ENCODE results near the gene ZNF217. TPM values are rescaled to one million over a fixed set of nuclear protein-coding genes. Genes with fewer than 3 reads are reported as not detected.

ZNF217 gene
- polyA plus RNA-seq, 1 donor from 2014 or later = 1.9 TPM

DNA sequence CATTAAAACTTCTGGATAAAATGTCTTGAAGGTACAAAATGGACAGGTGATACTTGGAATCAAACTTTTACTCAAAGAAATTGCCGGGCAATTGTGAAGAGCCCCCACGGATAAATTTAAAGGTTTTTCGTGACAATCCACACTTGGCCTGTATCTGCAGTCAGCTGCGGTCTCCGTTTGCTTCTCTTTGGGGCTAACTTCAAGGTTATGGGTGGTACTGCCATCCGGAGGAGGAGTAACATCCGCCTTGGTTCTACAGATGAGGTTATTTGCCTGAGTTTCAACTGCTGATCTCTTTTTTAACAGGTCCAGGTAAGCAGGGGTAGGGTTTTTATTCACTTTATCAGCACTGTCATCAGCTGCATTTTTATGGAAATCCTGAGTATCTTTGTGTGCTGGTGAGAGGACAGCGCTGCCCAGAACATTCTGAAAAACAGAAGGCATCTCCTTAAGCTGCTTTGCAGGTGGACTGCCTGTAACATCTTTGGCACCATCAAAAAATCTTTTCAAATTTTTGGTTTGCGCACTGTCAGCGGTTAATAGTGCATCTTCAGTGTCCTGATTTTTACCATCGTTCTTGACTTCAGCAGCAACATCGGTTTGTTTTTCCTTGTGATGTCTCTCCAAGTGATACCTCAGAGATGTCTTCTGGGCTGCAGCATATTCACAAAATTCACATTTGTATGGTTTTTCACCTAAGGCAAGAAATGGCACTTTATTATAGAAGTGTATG, 16.9 kb downstream of the ZNF217 start:
- no peaks in the 10 kb centered on the region for H4K20me1 ChIP-seq (ENCODE audit: insufficient read depth)
- H3K4me2 ChIP-seq (ENCODE audit: low read length) = no peak overlapping the region
- H3K79me2 ChIP-seq (replicated peaks; ENCODE audit: insufficient read depth, low read length) = peaks cover 30% of the 10 kb centered on the region
- H2AFZ ChIP-seq (ENCODE audit: low read depth, low read length) = no peak overlapping the region
- H3K9ac ChIP-seq (ENCODE audit: low read length) = no peak overlapping the region
- no peaks in the 10 kb centered on the region for H3K9me2 ChIP-seq (ENCODE audit: insufficient read depth, low read length)
- TF ChIP-seq POLR2AphosphoS5 (IDR thresholded peaks at IDR 0.05) = no peak
- no peak for TF ChIP-seq SMC3 (conservative IDR thresholded peaks at IDR 0.05; ENCODE audit: poor library complexity)
- TF ChIP-seq, protein P1, sequence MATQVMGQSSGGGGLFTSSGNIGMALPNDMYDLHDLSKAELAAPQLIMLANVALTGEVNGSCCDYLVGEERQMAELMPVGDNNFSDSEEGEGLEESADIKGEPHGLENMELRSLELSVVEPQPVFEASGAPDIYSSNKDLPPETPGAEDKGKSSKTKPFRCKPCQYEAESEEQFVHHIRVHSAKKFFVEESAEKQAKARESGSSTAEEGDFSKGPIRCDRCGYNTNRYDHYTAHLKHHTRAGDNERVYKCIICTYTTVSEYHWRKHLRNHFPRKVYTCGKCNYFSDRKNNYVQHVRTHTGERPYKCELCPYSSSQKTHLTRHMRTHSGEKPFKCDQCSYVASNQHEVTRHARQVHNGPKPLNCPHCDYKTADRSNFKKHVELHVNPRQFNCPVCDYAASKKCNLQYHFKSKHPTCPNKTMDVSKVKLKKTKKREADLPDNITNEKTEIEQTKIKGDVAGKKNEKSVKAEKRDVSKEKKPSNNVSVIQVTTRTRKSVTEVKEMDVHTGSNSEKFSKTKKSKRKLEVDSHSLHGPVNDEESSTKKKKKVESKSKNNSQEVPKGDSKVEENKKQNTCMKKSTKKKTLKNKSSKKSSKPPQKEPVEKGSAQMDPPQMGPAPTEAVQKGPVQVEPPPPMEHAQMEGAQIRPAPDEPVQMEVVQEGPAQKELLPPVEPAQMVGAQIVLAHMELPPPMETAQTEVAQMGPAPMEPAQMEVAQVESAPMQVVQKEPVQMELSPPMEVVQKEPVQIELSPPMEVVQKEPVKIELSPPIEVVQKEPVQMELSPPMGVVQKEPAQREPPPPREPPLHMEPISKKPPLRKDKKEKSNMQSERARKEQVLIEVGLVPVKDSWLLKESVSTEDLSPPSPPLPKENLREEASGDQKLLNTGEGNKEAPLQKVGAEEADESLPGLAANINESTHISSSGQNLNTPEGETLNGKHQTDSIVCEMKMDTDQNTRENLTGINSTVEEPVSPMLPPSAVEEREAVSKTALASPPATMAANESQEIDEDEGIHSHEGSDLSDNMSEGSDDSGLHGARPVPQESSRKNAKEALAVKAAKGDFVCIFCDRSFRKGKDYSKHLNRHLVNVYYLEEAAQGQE (IDR thresholded peaks at IDR 0.05; ENCODE audit: borderline replicate concordance) = no peak
- TF ChIP-seq, protein P2, sequence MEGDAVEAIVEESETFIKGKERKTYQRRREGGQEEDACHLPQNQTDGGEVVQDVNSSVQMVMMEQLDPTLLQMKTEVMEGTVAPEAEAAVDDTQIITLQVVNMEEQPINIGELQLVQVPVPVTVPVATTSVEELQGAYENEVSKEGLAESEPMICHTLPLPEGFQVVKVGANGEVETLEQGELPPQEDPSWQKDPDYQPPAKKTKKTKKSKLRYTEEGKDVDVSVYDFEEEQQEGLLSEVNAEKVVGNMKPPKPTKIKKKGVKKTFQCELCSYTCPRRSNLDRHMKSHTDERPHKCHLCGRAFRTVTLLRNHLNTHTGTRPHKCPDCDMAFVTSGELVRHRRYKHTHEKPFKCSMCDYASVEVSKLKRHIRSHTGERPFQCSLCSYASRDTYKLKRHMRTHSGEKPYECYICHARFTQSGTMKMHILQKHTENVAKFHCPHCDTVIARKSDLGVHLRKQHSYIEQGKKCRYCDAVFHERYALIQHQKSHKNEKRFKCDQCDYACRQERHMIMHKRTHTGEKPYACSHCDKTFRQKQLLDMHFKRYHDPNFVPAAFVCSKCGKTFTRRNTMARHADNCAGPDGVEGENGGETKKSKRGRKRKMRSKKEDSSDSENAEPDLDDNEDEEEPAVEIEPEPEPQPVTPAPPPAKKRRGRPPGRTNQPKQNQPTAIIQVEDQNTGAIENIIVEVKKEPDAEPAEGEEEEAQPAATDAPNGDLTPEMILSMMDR (IDR thresholded peaks at IDR 0.05; ENCODE audit: poor library complexity, severe bottlenecking) = no peak
- no peak for TF ChIP-seq EP300 (conservative IDR thresholded peaks at IDR 0.05; ENCODE audit: poor library complexity, severe bottlenecking)
- no peak for TF ChIP-seq RAD21 (conservative IDR thresholded peaks at IDR 0.05)
- TF ChIP-seq MXI1 (conservative IDR thresholded peaks at IDR 0.05; ENCODE audit: poor library complexity, severe bottlenecking) = no peak
- no peak for TF ChIP-seq TAF1 (IDR thresholded peaks at IDR 0.05; ENCODE audit: low read depth)
- TF ChIP-seq EZH2 (IDR thresholded peaks at IDR 0.05; ENCODE audit: borderline replicate concordance, insufficient read depth, low read length, poor library complexity, severe bottlenecking) = no peak
- H3K27me3 ChIP-seq (ENCODE audit: insufficient read depth, low read depth, low read length) = no peaks in the 10 kb centered on the region
- H3K27ac ChIP-seq (ENCODE audit: low read length) = no peak overlapping the region
- H3F3A ChIP-seq (ENCODE audit: insufficient read depth, low read length, poor library complexity, severe bottlenecking) = no peaks in the 10 kb centered on the region
- H3K9me3 ChIP-seq (ENCODE audit: low read length) = no peaks in the 10 kb centered on the region
- no peak overlapping the region for H3K4me3 ChIP-seq (ENCODE audit: low read length)
- H3K36me3 ChIP-seq (ENCODE audit: insufficient read depth, low read length) = peaks cover 5% of the 10 kb centered on the region

DNA sequence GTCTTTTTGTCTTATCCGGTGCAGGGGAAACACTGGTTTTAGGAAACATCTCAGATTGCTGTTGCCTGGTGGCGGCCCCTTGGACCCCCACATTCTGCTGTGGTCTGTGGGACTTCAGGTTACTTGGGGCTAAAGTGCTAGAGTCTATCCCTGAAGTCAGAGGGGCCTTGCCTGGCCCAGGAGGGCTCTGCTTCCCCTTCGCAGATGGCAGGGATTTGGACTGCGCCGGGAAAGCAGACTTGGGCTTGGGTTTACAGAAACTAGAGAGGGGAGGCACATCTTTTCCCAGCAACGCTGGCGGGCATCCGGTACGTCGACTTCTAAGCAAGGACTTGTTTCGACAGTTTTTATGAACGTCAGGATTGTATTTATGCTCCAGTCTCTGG, 17.5 kb downstream of the ZNF217 start:
- Histone ChIP-seq H3K79me2 (replicated peaks; ENCODE audit: insufficient read depth, low read length) (peaks cover 29% of the 10 kb centered on the region), H4K20me1 (ENCODE audit: insufficient read depth) (no peaks in the 10 kb centered on the region), H3K9me2 (ENCODE audit: insufficient read depth, low read length) (no peaks in the 10 kb centered on the region), H3K4me2 (ENCODE audit: low read length) (no peak overlapping the region), H3K36me3 (ENCODE audit: insufficient read depth, low read length) (no peaks in the 10 kb centered on the region), H3K9me3 (ENCODE audit: low read length) (no peaks in the 10 kb centered on the region), H3K4me3 (ENCODE audit: low read length) (no peak overlapping the region), H3F3A (ENCODE audit: insufficient read depth, low read length, poor library complexity, severe bottlenecking) (no peaks in the 10 kb centered on the region), H3K9ac (ENCODE audit: low read length) (no peak overlapping the region), H3K27ac (ENCODE audit: low read length) (no peak overlapping the region), H2AFZ (ENCODE audit: low read depth, low read length) (no peak overlapping the region), H3K27me3 (ENCODE audit: insufficient read depth, low read depth, low read length) (no peaks in the 10 kb centered on the region)
- no peak for TF ChIP-seq RAD21 (conservative IDR thresholded peaks at IDR 0.05)
- TF ChIP-seq TAF1 (IDR thresholded peaks at IDR 0.05; ENCODE audit: low read depth) = no peak
- TF ChIP-seq, protein P1 (IDR thresholded peaks at IDR 0.05; ENCODE audit: borderline replicate concordance) = no peak
- no peak for TF ChIP-seq MXI1 (conservative IDR thresholded peaks at IDR 0.05; ENCODE audit: poor library complexity, severe bottlenecking)
- no peak for TF ChIP-seq POLR2AphosphoS5 (IDR thresholded peaks at IDR 0.05)
- TF ChIP-seq EZH2 (IDR thresholded peaks at IDR 0.05; ENCODE audit: borderline replicate concordance, insufficient read depth, low read length, poor library complexity, severe bottlenecking) = no peak
- TF ChIP-seq EP300 (conservative IDR thresholded peaks at IDR 0.05; ENCODE audit: poor library complexity, severe bottlenecking) = no peak
- TF ChIP-seq, protein P2 (IDR thresholded peaks at IDR 0.05; ENCODE audit: poor library complexity, severe bottlenecking) = no peak
